ENCODE results near the gene TMA7B. TPM values are rescaled to one million over a fixed set of nuclear protein-coding genes. Genes with fewer than 3 reads are reported as not detected.

The TMA7B gene
- total RNA-seq, 1 donor: not detected

- no peak overlapping the region for H3K4me3 ChIP-seq (ENCODE audit: insufficient read depth, low read length)
- H3K36me3 ChIP-seq (ENCODE audit: insufficient read depth, low read length): no peaks in the 10 kb centered on the region
- no peaks in the 10 kb centered on the region for H3K4me1 ChIP-seq (ENCODE audit: insufficient read depth, low read length)
- TF ChIP-seq, protein P1, sequence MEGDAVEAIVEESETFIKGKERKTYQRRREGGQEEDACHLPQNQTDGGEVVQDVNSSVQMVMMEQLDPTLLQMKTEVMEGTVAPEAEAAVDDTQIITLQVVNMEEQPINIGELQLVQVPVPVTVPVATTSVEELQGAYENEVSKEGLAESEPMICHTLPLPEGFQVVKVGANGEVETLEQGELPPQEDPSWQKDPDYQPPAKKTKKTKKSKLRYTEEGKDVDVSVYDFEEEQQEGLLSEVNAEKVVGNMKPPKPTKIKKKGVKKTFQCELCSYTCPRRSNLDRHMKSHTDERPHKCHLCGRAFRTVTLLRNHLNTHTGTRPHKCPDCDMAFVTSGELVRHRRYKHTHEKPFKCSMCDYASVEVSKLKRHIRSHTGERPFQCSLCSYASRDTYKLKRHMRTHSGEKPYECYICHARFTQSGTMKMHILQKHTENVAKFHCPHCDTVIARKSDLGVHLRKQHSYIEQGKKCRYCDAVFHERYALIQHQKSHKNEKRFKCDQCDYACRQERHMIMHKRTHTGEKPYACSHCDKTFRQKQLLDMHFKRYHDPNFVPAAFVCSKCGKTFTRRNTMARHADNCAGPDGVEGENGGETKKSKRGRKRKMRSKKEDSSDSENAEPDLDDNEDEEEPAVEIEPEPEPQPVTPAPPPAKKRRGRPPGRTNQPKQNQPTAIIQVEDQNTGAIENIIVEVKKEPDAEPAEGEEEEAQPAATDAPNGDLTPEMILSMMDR (IDR thresholded peaks at IDR 0.05; ENCODE audit: extremely low read depth, low read depth, low read length): no peak
- H3K27me3 ChIP-seq (ENCODE audit: insufficient read depth, low read length): peaks cover 23% of the 10 kb centered on the region
- H3K4me2 ChIP-seq (ENCODE audit: insufficient read depth, low read length): no peak overlapping the region
- H3K27ac ChIP-seq (ENCODE audit: low read depth, low read length): no peak overlapping the region
- no peaks in the 10 kb centered on the region for H3K79me2 ChIP-seq (ENCODE audit: insufficient read depth, low read length)
- DNase-seq (ENCODE audit: insufficient read length, low spot score, missing footprints): peak; percentile 73
- no peaks in the 10 kb centered on the region for H4K20me1 ChIP-seq (ENCODE audit: insufficient read depth, low read length)
- no peaks in the 10 kb centered on the region for H3K9me3 ChIP-seq (ENCODE audit: low read depth, low read length)
- H2AFZ ChIP-seq (ENCODE audit: low read length): no peak overlapping the region
Observed at GRCh38 chr22:40009292-40009774, 49.1 kb downstream of the TMA7B start.

DNA sequence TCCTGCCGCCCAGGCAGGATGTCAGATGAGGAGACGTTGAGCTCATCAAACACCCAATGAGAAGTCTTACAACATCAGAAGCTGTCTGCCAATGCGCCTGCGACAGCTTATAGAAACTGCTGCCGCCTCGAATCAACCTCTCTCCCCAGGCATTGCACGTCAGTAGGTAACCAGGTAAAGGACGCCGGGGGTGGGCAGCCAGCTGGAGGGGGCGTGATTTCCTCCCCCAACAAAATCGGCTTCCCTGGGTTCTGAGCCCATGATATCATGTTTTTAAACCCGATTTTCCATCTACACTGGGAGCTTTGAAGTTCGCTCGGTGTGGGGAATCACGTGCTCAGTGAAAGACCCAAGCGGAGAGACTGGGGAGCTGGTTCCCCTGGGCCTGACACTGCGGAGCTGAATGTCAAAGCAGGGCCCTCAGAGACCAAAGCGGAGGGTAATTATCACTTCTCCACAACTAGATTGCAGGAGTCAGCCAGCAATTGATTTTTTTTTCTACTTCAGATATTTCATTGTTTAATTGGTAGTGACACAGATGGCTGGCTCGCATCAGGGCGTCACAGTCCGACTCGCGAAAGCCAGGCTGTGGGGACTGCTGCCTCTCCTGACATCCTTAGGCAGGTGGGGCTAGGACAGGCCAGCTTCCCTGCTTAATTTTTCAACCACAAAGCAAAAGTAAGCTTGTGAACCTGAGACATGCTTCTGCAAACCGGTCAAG lies 49.9 kb downstream of the TMA7B start:
- Histone ChIP-seq H2AFZ (ENCODE audit: low read length) (no peak overlapping the region), H3K9me3 (ENCODE audit: low read depth, low read length) (no peaks in the 10 kb centered on the region), H3K4me1 (ENCODE audit: insufficient read depth, low read length) (no peaks in the 10 kb centered on the region), H3K79me2 (ENCODE audit: insufficient read depth, low read length) (no peaks in the 10 kb centered on the region), H3K4me2 (ENCODE audit: insufficient read depth, low read length) (no peak overlapping the region), H3K27me3 (ENCODE audit: insufficient read depth, low read length) (peaks cover 29% of the 10 kb centered on the region), H4K20me1 (ENCODE audit: insufficient read depth, low read length) (no peaks in the 10 kb centered on the region), H3K36me3 (ENCODE audit: insufficient read depth, low read length) (no peaks in the 10 kb centered on the region), H3K4me3 (ENCODE audit: insufficient read depth, low read length) (no peak overlapping the region), H3K27ac (ENCODE audit: low read depth, low read length) (no peak overlapping the region)
- TF ChIP-seq, protein P1 (IDR thresholded peaks at IDR 0.05; ENCODE audit: extremely low read depth, low read depth, low read length): no peak
- peak; percentile 46 for DNase-seq (ENCODE audit: insufficient read length, low spot score, missing footprints)

DNA sequence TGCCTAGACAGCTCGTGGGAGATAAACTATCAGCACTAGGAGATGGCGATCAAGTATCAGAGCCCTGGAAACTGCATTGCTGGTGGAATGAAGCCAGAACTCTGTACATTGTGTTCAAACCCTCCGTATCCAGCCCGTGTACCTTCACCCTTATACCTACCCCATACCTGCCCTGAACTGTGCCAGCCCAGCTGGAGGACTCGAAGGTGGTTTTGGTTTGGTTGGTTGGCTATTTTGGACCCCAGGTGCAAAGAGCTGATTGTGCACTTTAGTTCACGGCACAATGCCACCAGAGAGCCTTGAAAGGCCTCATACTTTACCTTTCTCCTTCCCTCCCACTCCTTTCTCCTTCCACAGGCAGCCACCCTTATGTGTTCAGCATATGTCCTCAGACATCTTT lies 50.5 kb downstream of the TMA7B start:
- TF ChIP-seq, protein P1 (IDR thresholded peaks at IDR 0.05; ENCODE audit: extremely low read depth, low read depth, low read length): no peak

More for the DNA sequence above, 50.5 kb downstream of the TMA7B start:
- peak; percentile 67 for DNase-seq (ENCODE audit: insufficient read length, low spot score, missing footprints)
- Histone ChIP-seq H3K36me3 (ENCODE audit: insufficient read depth, low read length) (no peaks in the 10 kb centered on the region), H2AFZ (ENCODE audit: low read length) (no peak overlapping the region), H3K4me1 (ENCODE audit: insufficient read depth, low read length) (no peaks in the 10 kb centered on the region), H4K20me1 (ENCODE audit: insufficient read depth, low read length) (no peaks in the 10 kb centered on the region), H3K4me2 (ENCODE audit: insufficient read depth, low read length) (no peak overlapping the region), H3K79me2 (ENCODE audit: insufficient read depth, low read length) (no peaks in the 10 kb centered on the region), H3K4me3 (ENCODE audit: insufficient read depth, low read length) (no peak overlapping the region), H3K27ac (ENCODE audit: low read depth, low read length) (no peak overlapping the region), H3K27me3 (ENCODE audit: insufficient read depth, low read length) (peaks cover 33% of the 10 kb centered on the region), H3K9me3 (ENCODE audit: low read depth, low read length) (no peaks in the 10 kb centered on the region)

Other genes with a start within 250 kb of the TMA7B start
- not detected in 2 replicates for gene ENTHD1, start 66.6 kb upstream of the TMA7B start, total RNA-seq
- not detected in 2 replicates for gene GRAP2, start 59.3 kb upstream of the TMA7B start, total RNA-seq
- gene FAM83F, start 34.6 kb downstream of the TMA7B start, total RNA-seq: not detected in 2 replicates
- gene TNRC6B, start 217.5 kb downstream of the TMA7B start, total RNA-seq: 26.4 and 33.9 TPM in 2 replicates

Data from osteoblast (primary cell).